HG02642 (cell line): ENCODE data around the gene SSRP1.

Source experiments
- ATAC-seq: cut with Tn5 transposase; IDR thresholded peaks from one replicate; pipeline ENCODE4 v1.9.1; 2021; ENCODE audit warnings: mild to moderate bottlenecking; ENCODE audit not compliant: unreplicated experiment, poor library complexity

Gene SSRP1

GRCh38 chr11:57360991-57361390 is 25.3 kb upstream of the SSRP1 start:
- no peak for ATAC-seq

- no peak for ATAC-seq
Measured at GRCh38 chr11:57359896-57360690, 24.4 kb upstream of the SSRP1 start.

- no peak for ATAC-seq
Measured at GRCh38 chr11:57359396-57359795, 23.7 kb upstream of the SSRP1 start.

- no peak for ATAC-seq
Measured at GRCh38 chr11:57358991-57359390, 23.3 kb upstream of the SSRP1 start.

GRCh38 chr11:57358543-57358961 is 22.9 kb upstream of the SSRP1 start:
- ATAC-seq: no peak

- no peak for ATAC-seq
Measured at GRCh38 chr11:57357856-57358255, 22.2 kb upstream of the SSRP1 start.

- ATAC-seq: no peak
Measured at GRCh38 chr11:57357310-57357709, 21.6 kb upstream of the SSRP1 start.

GRCh38 chr11:57356268-57356667 is 20.6 kb upstream of the SSRP1 start:
- ATAC-seq: no peak

GRCh38 chr11:57354699-57355098 is 19.0 kb upstream of the SSRP1 start:
- ATAC-seq: no peak

- ATAC-seq: no peak
Measured at GRCh38 chr11:57353852-57354251, 18.2 kb upstream of the SSRP1 start.

- ATAC-seq: no peak
Measured at GRCh38 chr11:57353446-57353845, 17.8 kb upstream of the SSRP1 start.

GRCh38 chr11:57353036-57353435 is 17.3 kb upstream of the SSRP1 start:
- no peak for ATAC-seq

GRCh38 chr11:57349491-57350274 is 14.0 kb upstream of the SSRP1 start:
- no peak for ATAC-seq

GRCh38 chr11:57348636-57349313 is 13.1 kb upstream of the SSRP1 start:
- ATAC-seq: no peak

- ATAC-seq: no peak
Measured at GRCh38 chr11:57348052-57348451, 12.4 kb upstream of the SSRP1 start.

- no peak for ATAC-seq
Measured at GRCh38 chr11:57347336-57347735, 11.6 kb upstream of the SSRP1 start.

- peak; percentile 77 for ATAC-seq
Measured at GRCh38 chr11:57345555-57346211, 10.0 kb upstream of the SSRP1 start.

GRCh38 chr11:57344826-57345225 is 9.1 kb upstream of the SSRP1 start:
- no peak for ATAC-seq

- ATAC-seq: no peak
Measured at GRCh38 chr11:57343825-57344224, 8.1 kb upstream of the SSRP1 start.

GRCh38 chr11:57342702-57343101 is 7.0 kb upstream of the SSRP1 start:
- no peak for ATAC-seq
